Kidney (tissue), 14 donors: ENCODE results near the gene RPS19. TPM values are rescaled to one million over a fixed set of nuclear protein-coding genes. Genes with fewer than 3 reads are reported as not detected.

Experiments used
- DNase-seq, 5 donors: peaks; one replicate each; pipeline ENCODE4 v3.0.0-alpha.2; 2013 to 2020
- FAIRE-seq: peaks from 2 replicates; lab custom pipeline; 2012; peaks lifted over from hg19 to GRCh38; lab: Jason Lieb, UNC
- H3K27ac ChIP-seq, 2 donors: one replicate each; pipeline ENCODE4 v1.7.0; 2013; ENCODE audit warnings: low read depth in 2 of 2, low read length in 2 of 2, inconsistent platforms in 1 of 2
- H3K27me3 ChIP-seq: one replicate; pipeline ENCODE4 v1.7.1; 2013; ENCODE audit warnings: low read length, inconsistent platforms; ENCODE audit not compliant: control insufficient read depth, insufficient read depth
- H3K36me3 ChIP-seq, 3 donors: one replicate each; pipeline versions ENCODE4 v1.7.0 to v1.7.1; 2013; ENCODE audit warnings: low read length in 3 of 3, control low read depth in 1 of 3, inconsistent platforms in 1 of 3; ENCODE audit not compliant: insufficient read depth in 3 of 3, control insufficient read depth in 2 of 3
- H3K4me1 ChIP-seq, 3 donors: one replicate each; pipeline versions ENCODE4 v1.7.0 to v1.7.1; 2013; ENCODE audit warnings: low read length in 3 of 3, inconsistent platforms in 1 of 3, low read depth in 1 of 3; ENCODE audit not compliant: control insufficient read depth in 2 of 3, insufficient read depth in 2 of 3
- H3K4me3 ChIP-seq, 3 donors: one replicate each; pipeline versions ENCODE4 v1.7.0 to v1.8.1; 2013; ENCODE audit warnings: low read length in 3 of 3, control low read depth in 1 of 3, inconsistent platforms in 1 of 3
- H3K9ac ChIP-seq, 3 donors: one replicate each; pipeline versions ENCODE4 v1.7.0 to v1.7.1; 2013; ENCODE audit warnings: low read length in 3 of 3, control low read depth in 1 of 3, inconsistent platforms in 1 of 3
- H3K9me3 ChIP-seq, 3 donors: one replicate each; pipeline versions ENCODE4 v1.7.0 to v1.7.1; 2013; ENCODE audit warnings: low read length in 3 of 3, control low read depth in 1 of 3, inconsistent platforms in 1 of 3; ENCODE audit not compliant: control insufficient read depth in 2 of 3, insufficient read depth in 1 of 3
- intact Hi-C: fragments of 100-400 bp; cut with DNase I; formaldehyde crosslinking; loops from one replicate; pipeline ENCODE4 v1.11.1; 2022
- polyA plus RNA-seq: library from polyadenylated mRNA; stranded (reverse); fragments of 350-450 nt; fragmentation: Illumina TruSeq; extraction: RNeasy Lipid Tissue Mini Kit (QIAGEN cat#74804); gene quantifications from one replicate; pipeline ENCODE4 v1.2.3, GENCODE V29; 2014; ENCODE audit warnings: low read depth, low replicate concordance; ENCODE audit not compliant: insufficient read depth
- total RNA-seq: library from RNA; stranded (reverse); fragmentation: NEBNext Ultra II Directional; extraction: Animal tissue kit (Norgen Biotek cat#: 25700); gene quantifications from one replicate; pipeline ENCODE4 v1.2.1, GENCODE V29; 2021
- TF ChIP-seq, protein P1 (sequence below): IDR thresholded peaks from 3 replicates; pipeline ENCODE4 v1.5.1; 2012; ENCODE audit warnings: mild to moderate bottlenecking, moderate library complexity, borderline replicate concordance; ENCODE audit not compliant: insufficient read depth; ENCODE audit errors: extremely low read depth
- donor health status: control.
- donor health status: control.
- donor health status: control.
- donor health status: control.
- donor health status: control.
- donor health status: DM: yes; HTN: yes; CAD: no.
- donor health status: Normal renal cell carcinoma (clear cell type).

Gene RPS19
- total and polyA plus RNA-seq, 2 donors from 2014 or later: 1,433 to 2,116 TPM

DNA sequence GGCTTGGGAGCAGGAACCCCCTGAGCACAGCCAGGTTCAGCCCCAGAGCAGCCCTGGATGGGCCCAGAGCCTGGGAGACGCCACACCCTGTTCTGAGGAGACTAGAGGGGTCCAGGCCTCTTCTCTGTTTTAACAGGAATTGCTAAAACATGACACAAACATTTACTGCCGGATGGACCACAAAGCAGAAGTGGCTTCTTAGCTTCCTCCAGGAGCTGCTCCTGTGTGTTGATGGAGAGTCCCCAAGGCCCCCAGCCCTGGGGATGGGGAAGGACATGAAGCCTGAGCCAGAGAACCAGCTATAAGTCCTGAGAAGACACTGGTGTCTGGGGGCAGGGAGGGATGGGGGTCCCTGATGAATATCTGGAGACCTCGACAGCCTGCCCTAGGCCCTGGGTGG, 49.0 kb upstream of the RPS19 start:
- TF ChIP-seq, protein P1, sequence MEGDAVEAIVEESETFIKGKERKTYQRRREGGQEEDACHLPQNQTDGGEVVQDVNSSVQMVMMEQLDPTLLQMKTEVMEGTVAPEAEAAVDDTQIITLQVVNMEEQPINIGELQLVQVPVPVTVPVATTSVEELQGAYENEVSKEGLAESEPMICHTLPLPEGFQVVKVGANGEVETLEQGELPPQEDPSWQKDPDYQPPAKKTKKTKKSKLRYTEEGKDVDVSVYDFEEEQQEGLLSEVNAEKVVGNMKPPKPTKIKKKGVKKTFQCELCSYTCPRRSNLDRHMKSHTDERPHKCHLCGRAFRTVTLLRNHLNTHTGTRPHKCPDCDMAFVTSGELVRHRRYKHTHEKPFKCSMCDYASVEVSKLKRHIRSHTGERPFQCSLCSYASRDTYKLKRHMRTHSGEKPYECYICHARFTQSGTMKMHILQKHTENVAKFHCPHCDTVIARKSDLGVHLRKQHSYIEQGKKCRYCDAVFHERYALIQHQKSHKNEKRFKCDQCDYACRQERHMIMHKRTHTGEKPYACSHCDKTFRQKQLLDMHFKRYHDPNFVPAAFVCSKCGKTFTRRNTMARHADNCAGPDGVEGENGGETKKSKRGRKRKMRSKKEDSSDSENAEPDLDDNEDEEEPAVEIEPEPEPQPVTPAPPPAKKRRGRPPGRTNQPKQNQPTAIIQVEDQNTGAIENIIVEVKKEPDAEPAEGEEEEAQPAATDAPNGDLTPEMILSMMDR: no peak
- no peak for FAIRE-seq
- Histone ChIP-seq H3K9ac (no peak overlapping the region), H3K4me3 (no peak overlapping the region), H3K27ac (no peak overlapping the region), H3K27me3 (no peaks in the 10 kb centered on the region), H3K4me1 (no peaks in the 10 kb centered on the region), H3K36me3 (no peaks in the 10 kb centered on the region), H3K9me3 (no peaks in the 10 kb centered on the region)
- intact Hi-C loops: no loop called here
- no peak for DNase-seq

DNA sequence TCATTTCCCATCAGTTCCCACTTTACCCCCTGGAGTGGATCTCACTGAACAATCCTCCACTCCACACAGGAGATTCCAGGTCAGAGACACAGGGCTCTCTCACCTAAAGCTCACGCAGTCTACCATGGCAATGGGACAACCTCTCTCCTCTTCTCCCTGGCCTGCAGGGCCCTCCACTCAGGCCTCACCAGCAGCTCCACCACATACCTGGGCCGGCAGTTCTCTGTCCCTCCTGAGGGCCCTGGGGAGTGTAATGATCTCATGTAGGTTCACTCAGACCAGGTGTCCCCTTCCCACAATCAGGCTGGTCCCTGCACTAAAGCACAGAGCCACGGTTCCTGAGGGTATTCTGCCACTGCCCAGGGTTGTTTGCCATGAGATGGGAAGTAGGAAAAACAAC, 48.1 kb upstream of the RPS19 start:
- intact Hi-C loops: no loop called here
- no peaks in the 10 kb centered on the region for H3K4me1 ChIP-seq
- no peak overlapping the region for H3K9ac ChIP-seq
- FAIRE-seq (no peak), DNase-seq (no peak)
- H3K27me3 ChIP-seq: no peaks in the 10 kb centered on the region
- H3K36me3 ChIP-seq: no peaks in the 10 kb centered on the region
- TF ChIP-seq, protein P1: no peak
- H3K4me3 ChIP-seq: no peak overlapping the region
- H3K27ac ChIP-seq: no peak overlapping the region
- H3K9me3 ChIP-seq: no peaks in the 10 kb centered on the region

DNA sequence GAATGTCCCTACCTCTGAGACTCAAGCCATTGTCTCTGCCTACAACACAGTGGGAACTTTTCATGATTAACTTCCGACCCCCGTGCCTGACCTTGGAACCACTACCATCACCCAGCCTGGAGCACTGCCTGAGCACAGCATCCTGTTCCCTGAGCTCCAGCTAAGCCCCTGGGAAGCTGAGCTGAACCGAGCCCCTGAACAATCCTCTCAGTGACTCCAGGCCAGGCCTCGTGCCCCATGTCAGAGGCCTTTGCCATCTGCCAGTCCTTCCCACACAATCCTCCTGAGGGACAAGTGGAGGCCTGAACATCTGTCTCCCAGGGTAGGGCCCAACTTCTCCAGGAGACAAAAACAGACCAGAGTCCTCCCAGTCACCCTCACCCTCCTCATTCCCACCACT, 46.1 kb upstream of the RPS19 start:
- H3K27me3 ChIP-seq: no peaks in the 10 kb centered on the region
- H3K4me1 ChIP-seq: no peaks in the 10 kb centered on the region
- H3K36me3 ChIP-seq: no peaks in the 10 kb centered on the region
- FAIRE-seq (no peak), DNase-seq (no peak)
- intact Hi-C loops: no loop called here
- no peak overlapping the region for H3K4me3 ChIP-seq
- TF ChIP-seq, protein P1: no peak
- H3K9ac ChIP-seq: no peak overlapping the region
- no peaks in the 10 kb centered on the region for H3K9me3 ChIP-seq
- H3K27ac ChIP-seq: no peak overlapping the region

DNA sequence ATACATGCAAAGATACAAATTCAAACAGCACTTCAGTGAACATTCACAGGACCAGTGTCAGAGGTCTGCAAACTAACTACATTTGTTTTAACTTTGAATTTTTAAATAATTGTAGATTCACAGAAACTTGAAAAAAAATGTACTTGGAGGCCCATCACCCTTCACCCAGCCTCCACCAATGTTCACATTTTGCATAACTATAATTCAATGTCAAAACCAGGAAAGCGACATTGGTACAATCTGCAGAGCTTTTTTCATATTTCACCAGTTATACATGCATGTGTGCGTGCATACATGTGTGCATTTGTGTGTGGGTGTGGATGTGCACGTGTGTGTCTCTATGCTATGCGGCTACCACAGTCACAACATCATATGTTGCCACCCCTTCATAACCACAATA, 44.8 kb upstream of the RPS19 start:
- no peaks in the 10 kb centered on the region for H3K36me3 ChIP-seq
- no peaks in the 10 kb centered on the region for H3K4me1 ChIP-seq
- intact Hi-C loops: no loop called here
- TF ChIP-seq, protein P1: no peak
- FAIRE-seq (no peak), DNase-seq (no peak)
- no peaks in the 10 kb centered on the region for H3K27me3 ChIP-seq
- H3K9me3 ChIP-seq: no peaks in the 10 kb centered on the region
- H3K27ac ChIP-seq: no peak overlapping the region
- H3K9ac ChIP-seq: no peak overlapping the region
- no peak overlapping the region for H3K4me3 ChIP-seq
